ENCODE results near the gene FHIP1B.

The FHIP1B gene

DNA sequence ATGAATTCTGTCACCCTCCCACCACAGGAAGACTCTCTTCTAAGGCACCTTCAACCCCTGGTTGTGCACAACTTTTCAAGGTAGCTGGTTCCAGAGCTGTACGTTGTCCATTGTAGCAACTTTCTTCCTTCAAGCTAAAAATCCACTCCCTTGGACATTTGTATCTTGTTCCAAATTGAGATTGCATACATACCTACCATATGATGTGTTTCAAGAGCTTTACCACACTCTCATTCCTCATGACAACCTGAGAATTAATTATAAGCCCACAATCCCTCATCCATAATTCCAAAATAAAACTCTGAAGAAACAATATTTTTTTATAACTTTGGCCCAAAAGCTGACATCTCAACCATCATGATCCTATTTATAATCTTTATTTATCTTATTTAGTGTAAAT, 32.4 kb downstream of the FHIP1B start:
- no peak for DNase-seq (ENCODE audit: low read depth in 2 of 2, low spot score in 1 of 2)

DNA sequence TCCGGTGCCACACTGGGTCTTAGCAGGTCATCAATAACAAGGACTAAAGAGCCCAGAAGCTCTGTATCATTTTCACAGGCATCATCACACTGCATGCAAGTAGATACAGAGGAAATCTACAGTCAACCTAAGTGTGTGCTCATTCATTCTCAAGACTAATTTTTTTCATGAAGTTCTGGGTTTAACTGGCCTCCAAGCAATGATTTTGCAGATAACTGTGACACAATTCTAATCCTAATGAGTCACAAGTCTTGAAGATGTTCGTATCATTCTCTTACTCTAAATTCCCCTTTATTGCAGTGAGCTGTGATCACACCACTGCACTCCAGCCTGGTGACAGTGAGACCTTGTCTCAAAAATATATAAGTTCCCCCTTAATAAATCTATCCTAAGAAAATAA, 33.0 kb downstream of the FHIP1B start:
- no peak for DNase-seq (ENCODE audit: low read depth in 2 of 2, low spot score in 1 of 2)

GRCh38 chr11:6200975-6201374, 33.5 kb downstream of the FHIP1B start:
- DNase-seq (ENCODE audit: low read depth in 2 of 2, low spot score in 1 of 2), result peak in 1 of 2 donors; percentile 13

DNA sequence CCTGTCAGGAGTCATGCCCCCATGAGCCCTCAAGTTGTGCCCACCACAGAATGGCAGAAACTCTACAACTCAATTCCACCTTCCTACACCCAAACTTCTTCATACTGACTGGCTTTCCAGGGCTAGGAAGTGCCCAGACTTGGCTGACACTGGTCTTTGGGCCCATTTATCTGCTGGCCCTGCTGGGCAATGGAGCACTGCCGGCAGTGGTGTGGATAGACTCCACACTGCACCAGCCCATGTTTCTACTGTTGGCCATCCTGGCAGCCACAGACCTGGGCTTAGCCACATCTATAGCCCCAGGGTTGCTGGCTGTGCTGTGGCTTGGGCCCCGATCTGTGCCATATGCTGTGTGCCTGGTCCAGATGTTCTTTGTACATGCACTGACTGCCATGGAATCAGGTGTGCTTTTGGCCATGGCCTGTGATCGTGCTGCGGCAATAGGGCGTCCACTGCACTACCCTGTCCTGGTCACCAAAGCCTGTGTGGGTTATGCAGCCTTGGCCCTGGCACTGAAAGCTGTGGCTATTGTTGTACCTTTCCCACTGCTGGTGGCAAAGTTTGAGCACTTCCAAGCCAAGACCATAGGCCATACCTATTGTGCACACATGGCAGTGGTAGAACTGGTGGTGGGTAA, 35.1 kb downstream of the FHIP1B start, which contains the start of gene OR52W1:
TSS of gene OR52W1 (plus strand) at position 51 of the 637 bp plus-strand sequence. CDS start at position 51, 0 bp downstream.
- DNase-seq (ENCODE audit: low read depth in 2 of 2, low spot score in 1 of 2), result no peak

DNA sequence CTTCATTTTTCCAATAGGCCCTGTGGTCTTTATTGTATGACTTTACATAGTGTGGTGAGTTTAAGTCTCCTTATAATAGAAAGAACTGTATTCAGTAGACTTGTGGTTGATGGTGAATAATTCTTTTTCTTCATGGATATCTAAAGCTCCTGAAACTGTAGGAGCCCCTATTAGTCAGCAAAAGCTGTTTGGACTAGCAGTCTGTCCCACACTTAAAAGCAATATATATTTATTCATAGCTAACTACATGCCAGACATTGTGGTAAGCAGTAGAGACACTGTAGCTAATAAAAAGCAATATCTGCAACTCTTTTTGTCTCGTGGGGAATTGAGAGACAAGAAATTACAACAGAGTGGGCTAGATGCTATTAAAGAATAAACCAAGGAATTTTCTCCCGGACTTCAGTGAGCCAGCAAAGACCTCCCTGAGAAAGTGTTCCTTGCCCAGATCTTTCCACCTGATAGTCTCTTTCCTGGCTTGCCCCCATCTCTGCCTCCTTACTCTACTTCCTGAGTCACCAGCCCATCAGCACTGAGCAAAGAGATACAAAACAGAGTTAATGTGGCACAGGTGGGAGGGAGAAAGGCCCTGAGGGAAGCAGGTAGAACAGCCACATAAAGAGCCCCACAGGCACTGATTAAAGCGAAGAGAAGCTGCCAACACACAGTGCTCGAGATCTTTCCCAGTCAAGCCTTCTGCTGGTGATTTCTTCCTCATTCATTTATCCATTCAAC, 36.8 kb downstream of the FHIP1B start:
- DNase-seq (ENCODE audit: low read depth in 2 of 2, low spot score in 1 of 2), result no peak

- DNase-seq (ENCODE audit: low read depth in 2 of 2, low spot score in 1 of 2), result no peak
Observed at GRCh38 chr11:6196396-6196795, 38.0 kb downstream of the FHIP1B start.

DNA sequence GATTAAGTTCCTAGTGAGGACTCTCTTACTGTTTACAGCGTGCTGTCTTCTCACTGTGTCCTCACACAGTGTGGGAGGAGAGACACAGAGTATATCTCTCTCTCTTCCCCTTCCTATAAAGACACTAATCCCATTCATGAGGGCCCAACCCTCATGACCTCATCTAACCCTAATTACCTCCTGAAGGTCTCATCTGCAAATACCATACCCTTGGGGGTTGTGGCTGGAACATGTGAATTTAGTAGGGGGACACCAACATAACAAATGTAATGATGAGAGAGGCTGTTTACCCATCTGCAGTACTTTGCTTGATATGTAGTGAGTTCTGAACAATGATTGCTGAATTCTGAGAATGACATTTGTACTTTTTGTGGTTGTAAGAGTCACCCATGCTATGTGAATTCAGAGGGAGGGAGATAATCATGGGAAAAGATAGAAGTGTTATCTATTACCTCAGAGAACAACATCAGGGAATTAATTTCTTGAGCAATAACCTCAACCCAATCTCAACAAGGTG, 40.3 kb downstream of the FHIP1B start:
- DNase-seq (ENCODE audit: low read depth in 2 of 2, low spot score in 1 of 2), result no peak

DNA sequence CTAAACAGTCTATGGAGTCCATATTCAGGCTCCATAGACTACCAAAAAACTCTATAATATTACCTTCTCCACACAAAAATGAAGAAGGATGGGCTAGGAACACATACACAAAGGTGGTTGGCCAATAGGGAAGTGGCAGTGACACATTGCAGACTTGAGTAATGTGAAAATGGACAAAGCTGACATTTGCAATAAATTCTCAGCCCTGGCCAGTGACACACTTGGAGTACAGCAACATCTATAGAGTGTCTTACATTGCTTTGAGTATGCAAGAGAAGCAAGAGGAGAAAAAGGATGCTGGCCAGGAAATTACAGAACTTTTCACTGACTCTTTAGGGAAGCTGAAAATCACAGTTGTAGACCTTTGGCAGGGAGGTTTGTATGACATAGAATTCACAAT, 42.7 kb downstream of the FHIP1B start:
- no peak for DNase-seq (ENCODE audit: low read depth in 2 of 2, low spot score in 1 of 2)

DNA sequence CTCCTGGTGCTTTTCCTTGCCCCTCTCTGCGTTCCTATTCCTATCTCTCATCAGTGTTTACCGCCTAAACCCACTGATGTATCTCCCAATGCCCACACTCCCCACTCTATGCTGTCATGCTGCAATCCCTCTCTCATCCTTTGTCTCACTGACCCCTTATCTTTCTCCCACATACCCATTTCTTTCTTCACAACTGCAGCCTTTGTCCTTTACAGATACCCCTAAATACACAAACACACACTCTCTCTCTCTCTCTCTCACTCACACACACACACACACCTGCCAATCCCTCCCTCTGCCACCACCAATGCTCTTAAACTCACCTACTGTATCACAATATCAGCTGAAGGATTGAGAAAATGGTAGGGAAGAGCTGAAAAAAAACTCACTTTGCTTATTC, 59.0 kb downstream of the FHIP1B start:
- no peak for DNase-seq (ENCODE audit: low read depth in 2 of 2, low spot score in 1 of 2)

DNA sequence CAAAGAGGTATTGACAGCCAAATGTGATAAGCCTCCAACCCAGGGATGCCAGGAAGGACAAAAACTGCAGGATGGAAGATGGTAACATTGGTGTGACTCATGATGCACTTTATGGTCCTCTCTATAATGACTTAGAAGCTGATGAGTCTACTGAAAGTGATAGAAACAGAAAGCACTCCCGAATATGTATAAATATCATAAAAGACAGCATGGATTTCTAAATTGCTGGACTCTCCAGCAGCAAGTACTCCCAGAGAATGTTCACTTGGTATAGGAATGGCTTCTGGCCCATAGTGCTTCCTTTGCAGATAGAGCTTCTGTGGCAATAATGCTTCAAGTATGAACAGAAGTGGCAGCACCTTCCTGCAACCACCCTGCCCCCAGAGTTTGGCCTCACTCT, 64.2 kb downstream of the FHIP1B start, which contains the start of gene OR52B2:
TSS of gene OR52B2 (minus strand) at position 101 of the 400 bp plus-strand sequence. CDS start at position 101, 0 bp downstream.
- DNase-seq (ENCODE audit: low read depth in 2 of 2, low spot score in 1 of 2), result no peak

Measured in stimulated activated CD8-positive, alpha-beta memory T cell treated with anti-CD3 and anti-CD28 coated beads, Interleukin-4, amount 100 ng/mL, for 1 hour (primary cell).